ENCODE measurements around the gene ATP10D. TPM values are rescaled to one million over a fixed set of nuclear protein-coding genes. Genes with fewer than 3 reads are reported as not detected.

Gene ATP10D
- total RNA-seq, 1 experiment from 2014 or later, result 3.8 TPM

GRCh38 chr4:47639531-47639930, 154.5 kb downstream of the ATP10D start:
- Histone ChIP-seq H3T11ph (ENCODE audit: low read length) (no peak overlapping the region), H3K79me2 (ENCODE audit: insufficient read depth, low read length) (no peaks in the 10 kb centered on the region), H4K5ac (ENCODE audit: insufficient read length, low read depth, low read length) (no peak overlapping the region), H3K4me2 (ENCODE audit: insufficient read depth, insufficient read length, low read length) (no peak overlapping the region), H3K4ac (ENCODE audit: low read depth, low read length) (no peak overlapping the region), H2BK15ac (ENCODE audit: low read depth, low read length) (no peak overlapping the region), H3K27ac (ENCODE audit: insufficient read length, low read depth, low read length) (no peak overlapping the region), H3K18ac (ENCODE audit: insufficient read length, low read depth, low read length) (no peak overlapping the region), H3K56ac (ENCODE audit: insufficient read length, low read depth, low read length) (no peak overlapping the region), H3K79me1 (ENCODE audit: insufficient read depth, low read depth, low read length, poor library complexity, severe bottlenecking) (no peaks in the 10 kb centered on the region), H3K27me3 (ENCODE audit: insufficient read depth, low read length) (no peaks in the 10 kb centered on the region), H3K23me2 (ENCODE audit: insufficient read length, low read depth, low read length, poor library complexity, severe bottlenecking) (no peaks in the 10 kb centered on the region), H3K9me3 (ENCODE audit: control insufficient read depth, low read depth, low read length) (no peaks in the 10 kb centered on the region), H3K4me1 (ENCODE audit: insufficient read depth, low read length) (0 out of 2 replicates have a peak, but pooled peaks cover 2% of the 10 kb centered on the region), H2BK12ac (ENCODE audit: insufficient read length, low read depth, low read length) (no peak overlapping the region), H2AFZ (ENCODE audit: low read length) (no peak overlapping the region), H2AK5ac (ENCODE audit: insufficient read length, low read length) (no peak overlapping the region), H4K20me1 (ENCODE audit: control insufficient read depth, insufficient read depth, insufficient read length) (no peaks in the 10 kb centered on the region), H2BK5ac (ENCODE audit: insufficient read length, low read length) (no peak overlapping the region), H4K91ac (ENCODE audit: insufficient read length, low read depth, low read length) (no peak overlapping the region), H4K8ac (replicated peaks; ENCODE audit: insufficient read length, low read depth, low read length) (no peak overlapping the region), H2BK120ac (ENCODE audit: low read depth, low read length, poor library complexity, severe bottlenecking) (no peak overlapping the region), H3K23ac (ENCODE audit: insufficient read length, low read depth, low read length) (no peak overlapping the region), H3K9ac (ENCODE audit: extremely low read depth, insufficient read length, low read length) (no peak overlapping the region), H3K14ac (ENCODE audit: insufficient read depth, low read length) (no peak overlapping the region), H2BK20ac (ENCODE audit: low read depth, low read length, poor library complexity, severe bottlenecking) (no peak overlapping the region)
- Mint-ChIP-seq H3K4me3 (no peak overlapping the region), H3K9me3 (peaks cover 22 to 30% of the 10 kb centered on the region in 2 experiments), H3K36me3 (ENCODE audit: insufficient read depth in 1 of 3, low read depth in 3 of 3) (peaks cover 11 to 18% (median 16%) of the 10 kb centered on the region in 3 experiments; a peak in 5 of 7 replicates), H3K27me3 (ENCODE audit: low read depth) (no peaks in the 10 kb centered on the region; the same call in 1 of the 2 replicates), H3K4me1 (peaks cover 5% of the 10 kb centered on the region in 2 experiments; a peak in 3 of 4 replicates), H3K27ac (no peak overlapping the region)
- DNase-seq, result no peak
- TF ChIP-seq, protein P1, sequence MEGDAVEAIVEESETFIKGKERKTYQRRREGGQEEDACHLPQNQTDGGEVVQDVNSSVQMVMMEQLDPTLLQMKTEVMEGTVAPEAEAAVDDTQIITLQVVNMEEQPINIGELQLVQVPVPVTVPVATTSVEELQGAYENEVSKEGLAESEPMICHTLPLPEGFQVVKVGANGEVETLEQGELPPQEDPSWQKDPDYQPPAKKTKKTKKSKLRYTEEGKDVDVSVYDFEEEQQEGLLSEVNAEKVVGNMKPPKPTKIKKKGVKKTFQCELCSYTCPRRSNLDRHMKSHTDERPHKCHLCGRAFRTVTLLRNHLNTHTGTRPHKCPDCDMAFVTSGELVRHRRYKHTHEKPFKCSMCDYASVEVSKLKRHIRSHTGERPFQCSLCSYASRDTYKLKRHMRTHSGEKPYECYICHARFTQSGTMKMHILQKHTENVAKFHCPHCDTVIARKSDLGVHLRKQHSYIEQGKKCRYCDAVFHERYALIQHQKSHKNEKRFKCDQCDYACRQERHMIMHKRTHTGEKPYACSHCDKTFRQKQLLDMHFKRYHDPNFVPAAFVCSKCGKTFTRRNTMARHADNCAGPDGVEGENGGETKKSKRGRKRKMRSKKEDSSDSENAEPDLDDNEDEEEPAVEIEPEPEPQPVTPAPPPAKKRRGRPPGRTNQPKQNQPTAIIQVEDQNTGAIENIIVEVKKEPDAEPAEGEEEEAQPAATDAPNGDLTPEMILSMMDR (conservative IDR thresholded peaks at IDR 0.05), result no peak
- no CpG with 5 or more reads among the region's 3 CpGs for WGBS (ENCODE audit: extremely low coverage, insufficient read length, low lambda C conversion rate)
